Measurements from ENCODE around the gene IL2RA.
A peak's percentile ranks its signal among the peaks of the same experiment; 100 is the strongest.
"Not testable (repeated sequence)": the region's sequence is repeated elsewhere in the genome, so short reads cannot be mapped to it uniquely, and the experiment has no call there.

IL2RA gene

DNA sequence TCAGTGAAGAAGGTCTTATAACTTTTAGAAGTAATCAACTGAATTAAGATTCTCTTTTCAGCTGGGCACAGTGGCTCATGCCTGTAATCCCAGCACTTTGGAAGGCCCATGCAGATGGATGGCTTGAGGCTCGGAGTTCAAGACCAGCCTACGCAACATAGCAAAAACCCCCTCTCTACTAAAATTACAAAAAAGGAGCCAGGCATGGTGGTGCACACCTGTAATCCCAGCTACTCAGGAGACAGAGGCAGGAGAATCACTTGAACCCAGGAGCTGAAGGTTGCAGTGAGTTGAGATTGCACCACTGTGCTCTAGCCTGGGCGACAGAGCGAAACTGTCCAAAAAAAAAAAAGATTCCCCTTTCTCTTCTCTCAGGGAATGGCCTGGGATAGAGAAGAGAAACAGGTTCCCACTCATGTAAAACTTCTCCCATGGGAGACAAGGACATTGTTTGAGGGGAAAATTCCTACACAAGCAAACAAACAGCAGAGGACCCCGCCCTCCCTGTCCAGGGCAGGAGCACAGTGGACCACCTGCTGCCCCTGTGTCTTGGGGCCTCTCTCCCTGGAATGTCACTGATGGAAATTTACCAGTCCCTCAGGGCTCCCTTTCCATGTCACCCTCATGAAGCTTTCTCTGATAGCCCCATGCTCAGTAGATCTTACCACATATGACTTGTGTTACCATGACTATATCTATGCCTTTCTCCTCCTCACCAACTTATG is 5.6 kb downstream of the IL2RA start:
- no peak for DNase-seq

DNA sequence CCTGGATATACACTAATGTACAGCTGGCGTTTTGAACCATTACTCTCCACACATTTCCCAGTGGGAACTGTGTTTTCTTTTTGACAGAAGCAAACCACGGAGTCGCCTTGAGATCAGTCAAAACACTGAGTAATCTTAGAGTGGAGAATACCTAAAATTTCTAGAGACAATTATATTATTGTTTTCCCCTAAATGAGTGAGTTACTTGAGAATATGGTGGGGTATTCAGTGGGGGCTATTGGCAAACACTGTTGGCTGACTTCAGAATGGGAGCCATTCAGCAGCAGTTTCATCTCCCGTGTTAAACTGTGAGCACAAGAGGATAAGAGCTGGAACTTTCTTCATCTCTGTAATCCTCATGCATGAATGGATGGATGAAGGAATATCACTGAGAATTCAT is 6.2 kb downstream of the IL2RA start:
- DNase-seq = no peak

DNA sequence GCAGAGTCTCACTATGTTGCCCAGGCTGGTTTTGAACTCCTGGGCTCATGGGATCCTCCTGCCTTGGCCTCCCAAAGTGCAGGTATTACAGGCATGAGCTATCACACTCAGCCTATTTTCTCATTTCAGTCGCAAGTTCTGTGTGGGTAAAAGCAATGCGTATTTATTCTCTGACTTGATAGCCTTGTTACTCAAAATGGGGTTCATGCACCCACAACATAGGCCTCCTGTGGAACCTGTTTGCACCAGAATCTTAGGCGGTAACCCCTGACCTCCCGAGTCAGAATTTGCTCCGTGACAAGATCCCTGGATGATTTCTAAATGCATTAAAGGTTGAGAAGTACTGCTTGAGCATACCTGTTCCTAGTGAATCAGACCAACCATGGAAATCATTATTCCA is 7.3 kb downstream of the IL2RA start:
- DNase-seq = no peak

DNA sequence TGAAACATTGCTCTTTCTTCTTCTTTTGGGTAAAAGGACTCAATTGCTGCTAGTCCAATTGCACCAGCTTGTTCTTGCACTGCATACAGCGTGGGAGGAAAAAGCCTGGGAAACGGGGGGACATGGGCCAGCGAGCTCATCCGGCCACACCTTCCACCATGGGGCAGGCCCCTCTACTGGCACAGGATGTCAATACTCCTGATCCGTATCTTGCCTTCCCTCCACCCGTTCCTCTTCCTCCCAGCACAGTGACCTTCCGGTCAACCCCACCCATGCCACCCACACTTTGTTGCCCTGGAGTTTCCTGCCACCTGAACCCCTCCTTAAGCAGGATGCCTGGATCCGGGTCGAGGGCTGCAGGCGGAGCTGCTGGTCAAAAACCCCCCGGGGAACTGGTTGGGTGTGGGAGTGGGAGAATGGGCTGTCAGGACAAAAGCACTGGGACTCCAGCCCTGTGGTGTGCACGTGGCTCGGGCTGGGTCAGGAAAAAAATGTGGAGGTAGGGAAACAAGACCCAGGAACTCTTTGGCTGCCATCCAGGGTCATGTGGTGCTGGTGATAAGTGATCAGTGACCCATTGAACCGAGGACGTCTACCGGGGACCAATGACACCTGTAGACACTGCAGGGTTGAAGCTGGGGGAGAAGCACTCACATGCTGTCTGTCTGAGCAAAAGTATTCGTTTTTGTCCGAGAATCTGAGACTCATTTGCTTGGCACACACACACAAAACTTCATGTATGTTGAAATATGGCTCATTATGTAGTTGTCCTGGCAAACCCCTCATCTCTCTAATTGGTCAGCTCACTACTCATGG is 8.1 kb downstream of the IL2RA start:
- no peak for DNase-seq

DNA sequence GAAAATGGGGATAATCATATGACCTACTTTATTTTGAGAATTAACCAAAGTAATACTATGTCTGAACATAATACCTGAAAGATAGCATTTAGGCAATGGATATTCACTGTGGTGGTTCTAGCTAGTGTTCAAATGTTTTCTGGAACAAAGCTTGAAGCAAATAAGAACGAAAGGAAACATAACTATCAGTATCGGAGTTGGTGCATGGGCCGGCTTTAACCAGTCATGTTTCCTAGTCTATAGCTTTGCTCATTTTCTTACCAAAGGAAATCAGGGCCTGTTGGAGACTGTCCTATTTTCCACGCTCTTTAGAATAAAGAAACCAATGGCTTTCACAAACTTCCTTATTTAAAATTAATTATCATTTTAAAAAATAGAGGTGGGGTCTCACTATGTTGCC is 8.9 kb downstream of the IL2RA start:
- DNase-seq = no peak

DNA sequence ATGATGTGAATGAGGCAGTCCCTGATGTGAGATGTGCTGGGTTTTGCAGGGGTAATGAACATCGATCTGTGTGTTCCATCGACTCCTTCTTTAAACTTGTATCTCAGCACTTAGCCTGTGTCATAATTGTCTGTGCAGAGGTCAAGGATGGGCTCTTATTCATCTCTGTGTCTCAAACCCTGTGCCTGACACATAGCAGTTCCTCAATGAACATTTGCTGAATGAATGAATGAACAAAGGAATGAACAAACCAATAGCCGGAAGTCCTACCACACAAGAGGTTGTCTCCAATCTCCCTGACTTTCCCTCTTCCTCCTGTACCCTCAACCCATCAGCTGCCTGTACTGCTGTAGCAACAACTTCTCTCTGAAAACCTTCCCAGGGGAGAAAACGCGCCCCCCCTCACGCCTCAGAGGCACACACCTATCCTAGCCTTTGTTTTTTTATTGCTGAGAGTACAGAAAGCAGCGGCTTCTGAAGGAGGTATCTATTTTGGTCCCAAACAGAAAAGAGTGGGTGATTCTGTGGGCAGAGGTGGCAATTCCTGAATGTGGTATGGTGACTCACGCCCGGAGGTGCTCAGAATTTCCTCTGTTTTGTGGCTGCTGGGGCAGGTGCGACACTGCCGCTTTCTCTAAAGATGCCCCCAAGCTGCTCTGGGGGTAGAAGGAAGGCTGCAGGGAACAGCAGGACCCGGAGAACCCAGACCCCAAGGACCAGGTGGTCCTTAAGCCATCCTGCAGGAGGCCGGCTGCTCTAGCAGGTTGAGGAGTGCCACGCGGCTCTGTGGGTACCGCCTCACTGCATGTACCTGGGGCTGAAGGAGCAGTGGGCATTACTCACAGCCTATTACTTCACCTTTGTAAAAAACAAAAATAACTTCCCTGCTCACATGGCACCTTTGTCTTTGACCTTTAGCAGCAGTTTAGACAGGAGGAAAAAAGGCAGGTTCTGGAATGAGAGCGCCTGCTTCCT is 9.6 kb downstream of the IL2RA start:
- no peak for DNase-seq

DNA sequence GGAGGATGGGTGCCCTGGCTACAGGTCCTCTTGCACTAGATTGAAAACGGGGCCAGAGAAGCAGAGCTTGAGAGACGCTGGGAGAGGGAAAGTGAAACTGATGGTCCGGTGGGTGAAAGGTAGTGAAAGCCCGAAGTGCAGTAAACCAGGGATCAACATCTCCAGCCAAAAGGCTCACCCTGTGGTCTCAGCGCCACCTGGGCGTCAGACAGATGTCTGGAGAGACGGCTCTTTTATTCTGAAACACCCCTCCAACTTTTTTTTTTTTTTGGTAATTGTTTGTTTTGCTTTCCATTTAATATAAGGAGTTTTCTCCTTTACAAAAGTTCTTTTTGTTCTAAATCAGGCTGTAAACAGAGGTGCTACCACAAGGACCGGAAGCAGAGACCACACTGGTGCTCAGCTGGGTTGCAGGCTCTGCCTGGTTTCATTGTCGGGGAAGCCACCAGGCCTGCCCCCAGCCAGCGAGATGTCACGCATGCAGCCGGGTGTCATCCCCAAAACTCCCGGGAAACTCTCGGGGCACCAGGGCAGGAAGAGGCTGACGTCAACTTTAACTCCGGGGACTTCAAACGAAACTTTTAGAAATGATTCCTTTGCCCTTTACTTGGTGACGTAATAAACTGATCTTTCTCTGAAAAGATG is 11.2 kb downstream of the IL2RA start:
- peak; percentile 67 to 70 for DNase-seq

DNA sequence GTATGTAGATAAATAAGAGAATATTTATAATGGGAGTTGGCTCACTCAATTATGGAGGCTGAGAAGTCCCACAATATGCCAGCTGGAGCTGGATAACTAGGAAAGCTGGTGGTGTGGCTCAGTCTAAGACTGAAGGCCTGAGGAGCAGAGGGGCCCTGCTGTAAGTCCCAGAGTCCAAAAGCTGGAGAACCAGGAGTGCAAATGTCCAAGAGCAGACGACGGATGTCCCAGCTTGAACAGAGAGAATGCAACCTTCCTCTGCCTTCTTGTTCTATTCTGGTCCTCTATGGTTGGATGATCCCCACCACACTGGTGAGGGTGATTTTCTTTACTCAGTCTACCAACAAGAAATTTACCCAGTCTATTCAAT is 13.2 kb downstream of the IL2RA start:
- no peak for DNase-seq

DNA sequence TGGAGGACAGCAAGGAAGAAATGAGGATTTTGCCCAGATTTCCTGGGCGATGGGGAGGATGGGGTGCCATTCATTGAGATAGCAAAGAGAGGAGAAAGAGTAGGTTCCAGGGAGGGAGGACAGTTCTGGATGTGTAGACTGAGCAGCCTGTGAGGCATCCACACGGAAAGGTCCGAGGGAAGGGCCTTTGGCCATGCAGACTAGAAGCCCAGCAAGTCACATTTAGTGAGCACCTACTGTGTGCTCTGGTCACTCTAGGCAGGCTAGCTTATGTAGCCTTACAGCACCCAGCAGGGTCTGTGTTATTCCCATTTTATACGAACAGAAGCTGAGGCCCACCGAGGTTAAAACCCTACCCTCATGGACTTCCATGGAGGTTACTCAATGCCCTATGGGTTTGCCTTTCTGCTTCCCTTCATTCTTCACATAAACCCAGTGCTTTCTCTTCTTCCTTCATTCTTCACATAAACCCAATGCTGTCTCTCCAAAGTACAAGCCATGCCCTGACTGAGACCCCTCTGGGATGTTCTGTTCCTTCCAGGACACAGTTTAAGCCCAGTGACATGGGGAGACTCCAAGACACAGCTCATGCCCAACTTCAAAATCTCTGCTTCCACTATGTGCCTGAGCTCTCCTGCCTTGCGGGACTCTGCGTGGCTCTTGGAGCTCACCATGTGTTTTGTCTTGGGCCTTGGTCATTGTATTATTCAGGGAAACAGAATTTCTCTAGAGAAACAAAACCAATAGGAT is 13.7 kb downstream of the IL2RA start:
- DNase-seq = no peak

DNA sequence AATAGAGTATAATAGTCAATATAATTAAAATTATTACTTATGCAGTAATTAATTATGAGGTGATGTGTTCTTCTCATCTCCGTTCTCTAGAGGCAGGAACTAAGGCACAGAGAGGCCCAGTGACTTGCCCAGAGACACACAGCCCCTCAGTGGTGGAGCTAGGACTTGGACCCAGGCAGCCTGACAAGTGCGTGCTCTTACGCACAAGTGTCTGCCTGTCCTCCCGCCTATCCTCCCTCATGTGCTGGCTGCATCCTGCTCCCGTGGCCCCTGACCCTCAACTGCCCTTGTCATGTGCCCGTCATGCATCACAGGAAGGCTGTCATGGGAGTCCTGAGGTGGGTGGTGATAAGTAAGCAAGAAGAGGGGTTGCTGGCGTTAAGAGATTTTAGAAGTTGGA is 14.3 kb downstream of the IL2RA start:
- no peak for DNase-seq

DNA sequence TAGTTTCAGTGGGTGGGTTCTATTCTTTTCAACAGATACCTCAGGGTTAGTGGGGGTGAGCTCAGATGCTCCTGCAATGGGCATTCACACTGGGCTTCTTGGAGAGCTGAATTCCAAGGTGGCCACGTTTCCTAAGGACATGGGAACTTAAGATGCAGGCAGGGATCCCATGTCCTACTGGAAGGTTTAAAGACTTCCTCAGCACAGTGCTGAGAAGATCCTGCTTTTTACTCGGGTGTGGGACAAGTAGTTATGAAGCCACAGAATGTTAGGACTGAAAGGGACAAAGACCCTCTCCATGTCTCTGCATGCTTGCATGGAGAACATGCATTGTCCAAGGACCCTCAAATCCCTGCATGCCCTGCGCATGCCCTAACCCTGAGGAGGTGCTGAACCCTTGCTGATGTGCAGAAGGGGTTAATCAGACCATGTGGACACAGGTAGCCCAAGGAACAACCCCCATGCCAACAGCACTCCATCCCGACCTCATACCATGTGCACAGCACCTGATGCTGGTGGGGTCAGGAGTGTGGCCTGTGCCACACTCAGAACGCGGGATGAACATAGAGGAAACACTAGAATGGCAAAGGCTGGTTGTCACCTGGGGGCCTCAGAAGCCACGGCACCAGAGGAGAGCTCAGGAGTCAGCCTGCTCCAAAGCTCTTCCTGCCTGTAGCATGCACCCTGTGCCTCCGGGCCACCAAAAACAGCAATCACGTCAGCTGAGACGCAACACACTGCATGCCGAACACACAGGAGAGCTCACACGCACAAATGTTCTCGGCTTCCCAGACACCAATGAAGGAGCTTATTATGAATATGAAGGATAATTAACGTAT is 15.2 kb downstream of the IL2RA start:
- no peak for DNase-seq

DNA sequence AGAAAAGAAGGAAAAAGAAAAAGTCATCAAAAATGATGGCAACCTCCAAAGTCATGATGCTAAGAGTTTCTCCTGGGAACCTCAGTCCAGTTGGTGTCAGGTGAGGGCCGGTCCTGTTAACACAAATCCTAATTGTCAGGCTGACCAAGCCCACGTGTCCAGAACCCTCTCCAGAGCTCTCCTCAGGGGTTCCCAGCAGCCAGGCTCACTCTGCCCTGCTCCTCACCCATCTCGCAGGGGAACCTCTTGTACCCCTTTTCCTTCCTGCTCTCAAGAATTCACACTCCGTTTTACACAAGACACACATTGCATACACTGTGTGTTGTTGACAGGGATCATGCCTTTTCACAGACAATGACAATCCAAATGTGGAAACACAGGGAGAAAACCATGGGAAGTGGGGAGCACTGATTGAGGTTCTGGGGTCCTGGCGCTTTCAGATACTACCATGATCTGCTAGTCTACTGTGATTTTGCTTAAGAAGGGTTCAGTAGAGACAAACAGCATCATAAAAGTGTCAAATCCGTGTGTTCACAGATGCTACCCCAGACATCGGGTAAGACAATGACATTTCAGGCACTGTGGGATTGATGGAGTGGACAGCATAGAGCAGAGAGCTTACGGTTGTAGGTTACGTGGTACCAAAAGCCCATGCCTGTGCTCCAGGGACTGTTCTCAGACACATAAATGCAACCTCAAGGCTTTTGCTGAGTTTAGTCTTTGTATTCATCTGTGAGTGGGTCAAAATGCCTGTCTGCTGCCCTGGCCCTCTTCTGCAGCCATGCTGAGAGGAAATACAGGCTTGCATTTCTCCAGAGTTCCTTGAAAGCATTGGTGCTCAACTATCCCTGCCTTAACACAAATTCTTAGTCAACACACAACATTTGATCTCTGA is 16.0 kb downstream of the IL2RA start:
- no peak for DNase-seq

DNA sequence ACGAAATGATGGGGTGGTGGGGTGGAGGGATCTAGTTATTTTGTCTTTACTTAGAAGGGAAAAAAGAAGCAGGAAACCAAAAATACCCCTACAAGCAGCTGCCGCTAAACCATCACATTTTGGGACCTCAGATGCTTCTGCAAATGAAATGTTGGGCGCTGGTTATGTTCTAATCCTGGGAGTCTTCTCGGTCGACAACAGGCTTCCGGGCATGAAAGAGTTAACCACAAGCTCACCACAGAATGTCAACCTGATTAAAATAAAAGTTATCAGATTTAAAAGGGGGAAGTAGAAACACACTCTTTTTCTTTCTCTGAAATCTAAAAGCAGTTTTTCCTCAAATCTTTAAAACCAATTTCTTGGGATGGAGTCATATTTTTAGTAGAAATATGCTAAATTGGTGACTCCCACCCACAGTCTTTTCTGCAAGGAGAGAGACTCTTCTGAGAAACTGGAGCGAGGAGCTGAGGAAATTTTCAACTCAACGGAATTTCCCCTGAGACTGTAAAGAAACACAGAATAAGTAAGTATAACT is 16.8 kb downstream of the IL2RA start:
- DNase-seq = peak; percentile 71 to 72

DNA sequence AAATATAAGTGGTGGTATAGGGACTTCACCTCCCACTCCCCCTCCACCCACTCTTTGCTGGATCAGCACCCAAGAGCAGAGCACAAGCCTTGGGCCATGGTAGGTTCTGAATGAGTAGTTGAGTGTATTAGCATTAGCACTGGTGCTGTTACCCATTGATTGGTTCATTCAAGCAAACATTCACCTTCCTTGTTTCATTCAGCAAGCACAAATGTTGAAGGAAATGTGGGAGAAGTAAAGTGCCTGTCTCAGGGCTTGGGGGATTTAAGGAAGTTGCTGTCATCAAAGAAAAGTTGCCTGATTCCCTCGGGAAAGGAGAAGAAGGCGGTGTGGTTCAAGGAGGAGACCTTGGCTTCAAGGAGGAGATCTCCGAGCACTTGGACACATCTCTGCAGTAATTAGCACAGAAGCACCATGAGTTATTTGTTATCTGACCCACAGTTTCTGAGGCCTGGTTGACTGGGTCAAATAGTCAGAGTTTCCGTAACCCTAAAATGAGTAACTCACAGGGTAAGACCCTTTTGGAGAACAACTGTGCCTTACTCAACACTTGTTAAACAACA is 17.3 kb downstream of the IL2RA start:
- DNase-seq = no peak

DNA sequence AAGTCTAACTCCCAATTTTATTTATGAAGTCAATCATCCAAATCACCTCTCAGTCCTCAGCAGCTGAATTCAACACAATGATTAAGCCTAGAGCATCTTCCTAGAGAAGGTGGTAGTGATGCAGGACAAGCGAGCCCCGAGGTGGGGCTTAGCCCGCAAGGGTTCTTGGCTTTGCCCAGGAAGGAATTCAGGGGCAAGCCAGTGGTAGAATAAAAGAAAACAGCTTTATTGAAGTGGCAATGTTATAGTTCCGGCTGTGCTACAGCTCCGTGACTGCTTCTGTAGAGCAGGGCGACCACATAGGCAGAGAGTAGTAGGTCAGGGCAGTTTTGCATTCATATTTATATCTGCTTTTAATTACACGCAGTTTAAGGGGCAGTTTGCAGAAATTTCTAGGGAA is 18.1 kb downstream of the IL2RA start:
- no peak for DNase-seq

DNA sequence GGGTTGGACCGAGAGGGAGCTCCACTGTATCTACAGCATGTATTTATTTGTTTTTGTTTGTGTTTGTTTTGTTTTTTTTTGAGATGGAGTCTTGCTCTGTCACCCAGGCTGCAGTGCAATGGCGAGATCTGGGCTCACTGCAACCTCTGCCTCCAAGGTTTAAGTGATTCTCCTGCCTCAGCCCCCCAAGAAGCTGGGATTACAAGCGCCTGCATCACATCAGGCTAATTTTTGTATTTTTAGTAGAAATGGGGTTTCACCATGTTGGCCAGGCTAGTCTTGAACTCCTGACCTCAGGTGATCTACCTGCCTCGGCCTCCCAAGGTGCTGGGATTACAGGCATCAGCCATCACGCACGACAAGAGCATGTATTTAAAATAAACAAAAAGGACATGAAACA is 18.8 kb downstream of the IL2RA start:
- DNase-seq = not testable (repeated sequence)

DNA sequence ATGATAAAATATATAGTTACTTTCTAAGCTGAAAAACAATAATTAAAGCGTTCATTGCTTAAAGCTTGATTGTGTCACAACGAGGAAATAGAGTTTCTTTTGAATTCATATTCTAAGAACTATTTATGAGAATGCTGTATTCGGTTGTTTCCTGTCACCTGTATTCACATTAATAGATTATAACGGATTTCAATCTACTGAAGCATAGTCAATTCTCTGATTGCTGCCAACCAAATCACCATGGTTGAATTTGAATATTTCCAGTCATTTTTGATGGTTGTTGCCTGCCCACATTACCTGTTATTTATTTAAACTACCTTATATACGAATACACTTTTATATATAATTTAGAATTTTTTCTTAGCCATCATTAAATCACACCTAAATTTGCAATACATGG is 22.0 kb downstream of the IL2RA start:
- DNase-seq = no peak

DNA sequence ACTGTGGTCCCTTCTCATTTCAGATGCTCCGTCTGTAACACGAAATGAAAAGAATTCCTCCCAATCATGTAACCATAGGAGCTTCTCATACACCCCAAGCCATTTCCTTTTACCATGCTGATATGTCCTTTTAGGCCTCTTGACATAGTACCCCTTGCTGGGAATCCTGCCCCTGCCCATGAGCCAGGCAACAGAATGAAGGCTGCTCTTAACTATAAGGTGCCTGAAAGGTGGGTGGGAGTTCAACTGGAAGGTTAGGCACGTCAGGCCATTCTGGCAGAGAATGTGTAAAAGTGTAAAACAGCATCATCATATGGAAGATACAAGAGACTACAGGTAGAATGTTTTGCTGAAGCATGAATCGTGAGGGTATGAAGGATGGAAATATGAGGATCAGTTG is 22.5 kb downstream of the IL2RA start:
- no peak for DNase-seq

DNA sequence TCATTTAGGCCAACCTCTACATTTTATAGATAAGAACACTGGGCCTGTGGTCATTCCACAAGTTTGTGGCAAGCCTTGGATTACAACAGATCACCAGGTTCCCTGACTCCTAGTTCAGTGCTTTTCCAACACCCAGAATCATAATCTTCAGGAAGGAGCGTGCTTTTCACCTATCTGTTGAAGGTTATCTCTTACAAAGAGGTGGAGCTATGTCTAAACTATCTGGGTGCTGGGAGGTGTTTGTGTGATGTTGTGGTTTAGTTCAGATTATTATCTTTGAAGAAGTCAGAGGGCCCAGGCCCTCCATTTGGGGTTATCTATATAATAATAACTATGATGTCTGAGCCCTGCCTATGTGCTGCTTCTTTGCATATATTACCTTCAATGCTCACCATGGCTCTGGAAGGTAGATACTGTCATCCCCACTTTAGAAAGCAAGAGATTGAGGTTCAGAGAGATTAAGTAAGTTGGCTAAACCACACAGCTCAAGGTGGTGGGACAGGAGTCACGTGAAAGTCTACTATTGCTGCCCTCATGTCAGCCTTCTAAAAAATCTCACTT is 24.0 kb downstream of the IL2RA start:
- DNase-seq = no peak
